Erythroblast (primary cell): ENCODE data around the gene CDCA7.

Source experiments
- GATA1 ChIP-seq: IDR thresholded peaks from 2 replicates; pipeline ENCODE4 v1.6.1; 2011; ENCODE audit warnings: low read depth, mild to moderate bottlenecking, control low read depth, low read length, moderate library complexity
- POLR2A ChIP-seq: IDR thresholded peaks from 2 replicates; pipeline ENCODE4 v1.6.1; 2011; ENCODE audit warnings: mild to moderate bottlenecking, low read length

GRCh38 chr2:173386738-173387065, 32.0 kb downstream of the CDCA7 start:
- no peak for TF ChIP-seq POLR2A
- TF ChIP-seq GATA1: no peak
